ENCODE data around the gene LIN7B. TPM values are rescaled to one million over a fixed set of nuclear protein-coding genes. Genes with fewer than 3 reads are reported as not detected.

The LIN7B gene
- total and polyA plus RNA-seq, 9 of the 15 experiments (the other 6 are each of a cell fraction or from before 2014, with no cell fraction given), result 0.89 to 15.7 (median 4.0) TPM

GRCh38 chr19:49104229-49104864 is 9.8 kb upstream of the LIN7B start (continued):
- TF ChIP-seq ZBTB33 (CRISPR knock-in tag; IDR thresholded peaks at IDR 0.05) (peak; percentile 59; the same call in 1 of the 2 replicates), RBM22 (IDR thresholded peaks at IDR 0.05; ENCODE audit: low read depth, low read length, poor library complexity, severe bottlenecking) (peak; percentile 84)

GRCh38 chr19:49106648-49107135 is 7.5 kb upstream of the LIN7B start:
- ChIA-PET POLR2A (interaction anchor here (0.5 to 2.6 kb wide), 4 partner anchors 9 to 19 kb away, joined by 3 to 14 read pairs (median 5); no protein-coding TSS in a partner anchor), CTCF (ENCODE audit: low intra/inter-chr PET ratio) (interaction anchor here (1.5 kb wide), 1 partner anchor 9 kb away, joined by 4 read pairs; no protein-coding TSS in a partner anchor)
- FAIRE-seq (peak; percentile 88), DNase-seq (ENCODE audit: extremely low read depth in 1 of 4, low spot score in 3 of 4) (peak in 2 of 4 experiments; percentile 34 to 71), ATAC-seq (peak; percentile 64)
- intact Hi-C loops (cut with micrococcal nuclease) (no loop called here), in situ Hi-C loops (cut with MboI) (no loop called here)
- no peak overlapping the region for H2AFZ ChIP-seq (ENCODE audit: low read depth, low read length)
- H3K27ac ChIP-seq (ENCODE audit: extremely low read depth, low read depth, low read length), result no peak overlapping the region
- H4K20me1 ChIP-seq (replicated peaks; ENCODE audit: control insufficient read depth, insufficient read depth, low read length), result peaks cover 17% of the 10 kb centered on the region
- H3K79me2 ChIP-seq (ENCODE audit: control insufficient read depth, insufficient read depth, low read length), result peaks cover 5% of the 10 kb centered on the region; the same call in 2 of the 3 replicates
- peaks cover 12 to 57% of the 10 kb centered on the region in 2 experiments for H3K4me1 ChIP-seq (replicated peaks in 1 of 2; ENCODE audit: control insufficient read depth in 2 of 2, insufficient read depth in 2 of 2, low read length in 2 of 2)
- H3K9ac ChIP-seq (ENCODE audit: insufficient read depth in 1 of 2, low read depth in 2 of 2, low read length in 2 of 2), result no peak overlapping the region
- H3K27me3 ChIP-seq (ENCODE audit: control insufficient read depth in 2 of 2, insufficient read depth in 2 of 2, low read length in 2 of 2), result no peaks in the 10 kb centered on the region
- 67% methylated on average over 12 of the region's 12 CpGs for WGBS (ENCODE audit: insufficient coverage, low coverage, missing lambda C conversion rate)
- peaks cover 11% of the 10 kb centered on the region for H3K9me1 ChIP-seq (ENCODE audit: control insufficient read depth, insufficient read depth, low read length)
- peaks cover 82% of the 10 kb centered on the region for H3K36me3 ChIP-seq (ENCODE audit: control insufficient read depth, insufficient read depth, low read length)
- H3K4me3 ChIP-seq, result no peak overlapping the region
- no TSS peak for BruUV-seq (replicated peaks)
- no peak overlapping the region for H3K4me2 ChIP-seq (ENCODE audit: insufficient read depth, low read length)
- no peaks in the 10 kb centered on the region for H3K9me3 ChIP-seq (replicated peaks; ENCODE audit: control insufficient read depth, insufficient read depth, low read depth, low read length)
- TF ChIP-seq E2F5 (CRISPR knock-in tag; IDR thresholded peaks at IDR 0.05), result 0 out of 2 replicates have a peak, but pooled peaks have one; percentile 34
- peak; percentile 44 for TF ChIP-seq SMC3 (conservative IDR thresholded peaks at IDR 0.05; ENCODE audit: insufficient read depth, low read depth, low read length)
- TF ChIP-seq NEUROD1 (IDR thresholded peaks at IDR 0.05; ENCODE audit: borderline replicate concordance, low read depth, low read length, partially characterized antibody), result no peak
- peak; percentile 85 for TF ChIP-seq NFE2 (IDR thresholded peaks at IDR 0.05; ENCODE audit: low read depth)
- TF ChIP-seq C11orf30 (IDR thresholded peaks at IDR 0.05; ENCODE audit: low read depth), result peak; percentile 82
- peak in 1 of 2 experiments; percentile 20; a peak in 1 of 4 replicates for TF ChIP-seq KDM1A (IDR thresholded peaks at IDR 0.05)
- TF ChIP-seq MEIS2 (IDR thresholded peaks at IDR 0.05; ENCODE audit: partially characterized antibody), result peak; percentile 29
- TF ChIP-seq MYBL2 (IDR thresholded peaks at IDR 0.05; ENCODE audit: low read depth), result no peak
- TF ChIP-seq MYBL2 (CRISPR knock-in tag; IDR thresholded peaks at IDR 0.05; ENCODE audit: borderline replicate concordance), result no peak
- peak; percentile 73; the same call in 1 of the 2 replicates for TF ChIP-seq NFE2L1 (tag; IDR thresholded peaks at IDR 0.05; ENCODE audit: borderline replicate concordance, low read depth)
- peak in 1 of 2 experiments; percentile 84; a peak in 2 of 4 replicates for TF ChIP-seq RCOR1 (IDR thresholded peaks at IDR 0.05; ENCODE audit: borderline replicate concordance in 1 of 2, low read depth in 2 of 2, low read length in 2 of 2)
- peak; percentile 37; the same call in 1 of the 2 replicates for TF ChIP-seq MYNN (IDR thresholded peaks at IDR 0.05)
- TF ChIP-seq MYNN (CRISPR knock-in tag; IDR thresholded peaks at IDR 0.05), result no peak
- 0 out of 2 replicates have a peak, but pooled peaks have one; percentile 37 for TF ChIP-seq XRCC5 (IDR thresholded peaks at IDR 0.05; ENCODE audit: low read depth, low read length)
- TF ChIP-seq SMAD3 (CRISPR knock-in tag; conservative IDR thresholded peaks at IDR 0.05), result no peak
